Stimulated activated CD4-positive, alpha-beta T cell treated with anti-CD3 and anti-CD28 coated beads, Interleukin-12 subunit alpha, Interleukin-12 subunit beta, amount 100 ng/mL, for 4 hours (primary cell): ENCODE data around the gene NOS1.
A peak's percentile ranks its signal among the peaks of the same experiment; 100 is the strongest.
"Not testable (repeated sequence)": the region's sequence is repeated elsewhere in the genome, so short reads cannot be mapped to it uniquely, and the experiment has no call there.

Experiments used
- DNase-seq: peaks from one replicate; pipeline ENCODE4 v3.0.0-alpha.2; 2020

Gene NOS1

GRCh38 chr12:117255386-117255785 is 106.0 kb downstream of the NOS1 start:
- no peak for DNase-seq

DNA sequence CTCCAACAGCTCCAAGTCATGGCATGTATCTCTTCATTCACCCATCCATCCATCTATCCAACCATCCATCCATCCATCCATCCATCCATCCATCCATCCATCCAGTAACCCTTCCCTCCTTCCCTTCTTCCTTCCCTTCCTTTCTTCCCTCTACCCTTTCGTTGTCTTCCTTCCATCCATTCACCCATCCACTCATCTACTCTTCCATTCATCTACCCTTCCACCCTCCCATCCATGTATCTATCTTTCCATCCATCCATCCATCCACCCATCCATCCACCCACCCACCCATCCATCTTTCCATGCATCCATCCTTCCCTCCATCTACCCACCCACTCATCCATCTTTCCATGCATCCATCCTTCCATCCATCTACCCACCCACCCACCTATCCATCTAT is 117.9 kb downstream of the NOS1 start:
- DNase-seq = no peak

DNA sequence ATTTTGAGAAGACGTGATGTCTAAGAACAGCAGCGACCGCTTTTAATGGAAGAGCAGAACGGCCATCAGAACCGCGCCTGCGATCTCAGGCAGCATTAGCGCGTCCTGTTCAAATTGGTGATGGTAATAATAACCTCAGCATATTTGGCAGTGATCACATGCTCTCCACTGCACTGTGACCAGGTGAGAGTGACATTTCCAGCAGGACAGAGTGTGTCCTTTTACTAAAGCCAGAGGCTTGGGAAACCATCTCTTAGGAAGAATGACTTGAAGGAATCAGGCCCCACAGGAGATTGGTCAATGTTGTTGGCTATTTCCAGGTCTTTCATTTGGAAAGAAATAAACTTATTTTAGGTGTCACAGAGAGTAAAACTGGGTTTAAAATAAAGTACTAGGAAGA is 119.7 kb downstream of the NOS1 start:
- no peak for DNase-seq

- no peak for DNase-seq
Measured at GRCh38 chr12:117240081-117240755, 121.2 kb downstream of the NOS1 start.

- DNase-seq = peak; percentile 77
Measured at GRCh38 chr12:117236456-117237001, 124.9 kb downstream of the NOS1 start.

GRCh38 chr12:117235261-117235660 is 126.2 kb downstream of the NOS1 start:
- no peak for DNase-seq

DNA sequence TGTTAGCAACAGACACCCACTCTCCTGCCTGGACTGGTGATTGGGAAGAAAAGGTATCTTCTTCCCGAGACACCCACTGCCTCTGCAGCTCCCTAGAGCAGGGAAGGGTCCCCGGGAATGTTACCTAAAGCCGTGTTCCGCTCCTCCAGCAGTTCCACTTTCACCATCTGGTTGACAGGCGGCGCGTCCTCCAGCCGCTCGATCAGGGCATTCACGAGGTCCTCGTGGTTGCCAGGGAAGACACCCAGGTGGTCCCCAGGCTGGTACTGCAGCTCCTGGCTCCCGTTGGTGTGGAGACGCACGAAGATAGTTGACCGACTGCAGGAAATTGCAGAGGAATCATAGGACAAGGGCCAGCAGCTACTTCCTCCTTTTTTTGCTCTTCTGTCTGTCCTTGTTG is 127.0 kb downstream of the NOS1 start:
- no peak for DNase-seq

DNA sequence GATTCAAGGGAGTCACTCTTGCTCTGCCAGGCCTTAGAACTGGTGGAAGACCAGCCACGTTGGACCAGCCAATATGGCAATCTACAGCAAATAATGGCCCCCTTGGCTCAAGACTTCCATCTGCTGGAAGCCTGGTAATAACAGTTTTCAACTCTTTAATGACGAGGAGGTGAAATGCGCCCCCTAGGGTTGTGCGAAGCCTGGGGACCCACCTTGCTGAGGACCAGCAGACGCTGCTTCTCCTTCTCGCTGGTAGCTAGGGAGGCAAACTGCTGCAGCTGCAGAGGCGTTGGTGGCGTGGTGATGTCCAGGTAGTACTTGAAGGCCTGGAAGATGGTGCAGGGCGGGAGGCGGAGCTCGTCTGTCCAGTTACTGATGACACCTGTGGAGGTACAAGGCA is 129.7 kb downstream of the NOS1 start:
- DNase-seq = no peak

- no peak for DNase-seq
Measured at GRCh38 chr12:117228239-117228638, 133.2 kb downstream of the NOS1 start.

DNA sequence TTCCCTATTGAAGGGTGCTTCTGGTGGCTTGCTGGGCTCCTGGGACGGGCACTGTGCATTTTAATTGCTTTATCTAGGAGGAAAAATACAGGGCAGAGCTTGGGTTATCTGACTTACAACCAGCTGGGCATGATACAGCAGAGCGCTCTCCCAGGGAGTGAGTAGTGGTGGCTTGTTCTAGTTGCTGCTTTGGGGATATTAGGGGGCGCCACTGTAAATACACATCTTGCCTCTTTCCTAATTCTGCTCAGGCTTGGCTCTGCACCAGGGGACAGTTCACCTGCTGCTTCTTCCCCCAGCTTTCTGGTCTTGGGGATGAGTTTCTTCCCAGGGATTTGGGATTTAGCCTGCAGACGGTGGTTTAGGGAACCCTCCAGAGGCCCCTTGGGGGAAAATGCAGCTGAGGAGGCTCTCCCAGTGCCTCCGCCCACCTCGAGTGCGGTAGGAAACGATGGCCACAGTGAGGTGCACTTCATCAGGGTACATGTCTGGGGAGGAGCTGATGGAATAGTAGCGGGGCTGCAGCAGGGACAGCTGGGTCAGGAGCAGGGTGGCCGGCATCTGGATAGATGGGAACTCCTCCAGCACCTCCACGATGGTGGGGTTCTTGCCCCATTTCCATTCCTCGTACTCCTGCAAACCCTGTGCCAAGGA is 134.3 kb downstream of the NOS1 start:
- no peak for DNase-seq

- no peak for DNase-seq
Measured at GRCh38 chr12:117226505-117226904, 134.9 kb downstream of the NOS1 start.

DNA sequence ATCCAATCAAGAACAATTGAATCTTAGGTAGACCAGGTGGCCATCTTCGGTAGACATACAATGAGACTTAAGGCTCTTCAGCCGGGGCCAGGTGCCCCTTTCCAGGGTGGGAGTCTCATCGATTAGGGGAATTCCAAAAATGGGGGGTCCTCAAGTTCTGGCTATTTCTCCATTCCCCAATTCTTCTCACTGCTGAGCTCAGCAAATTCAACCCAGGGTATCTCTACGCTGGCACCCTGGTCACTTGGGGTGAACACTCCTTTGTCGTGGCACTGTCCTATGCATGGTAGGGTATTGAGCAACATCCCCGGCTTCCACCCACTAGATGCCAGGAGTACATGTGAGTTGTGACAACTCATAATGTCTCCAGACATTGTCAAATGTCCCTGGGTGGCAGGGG is 136.2 kb downstream of the NOS1 start:
- no peak for DNase-seq

GRCh38 chr12:117220947-117221346 is 140.5 kb downstream of the NOS1 start:
- DNase-seq = not testable (repeated sequence)

- no peak for DNase-seq
Measured at GRCh38 chr12:117218149-117218548, 143.3 kb downstream of the NOS1 start.

DNA sequence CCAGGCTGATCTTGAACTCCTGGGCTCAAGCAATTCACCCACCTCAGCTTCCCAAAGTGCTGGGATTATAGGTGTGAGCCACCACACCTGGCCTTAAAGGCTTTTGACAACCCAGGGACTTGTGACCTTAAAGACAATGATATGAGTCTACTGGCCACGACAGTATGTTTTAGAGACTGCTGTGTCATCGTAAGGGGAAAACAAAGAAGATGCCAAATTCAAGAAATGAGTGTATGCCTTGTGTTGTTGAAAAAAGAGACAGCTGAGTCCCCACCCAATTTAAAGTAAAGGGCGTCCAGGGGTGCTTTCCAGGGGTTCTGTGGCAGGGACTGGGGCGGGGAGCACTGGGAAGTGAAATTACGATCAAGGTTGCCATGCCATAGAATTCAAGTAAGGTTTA is 144.7 kb downstream of the NOS1 start:
- DNase-seq = no peak

- no peak for DNase-seq
Measured at GRCh38 chr12:117214797-117215196, 146.6 kb downstream of the NOS1 start.

DNA sequence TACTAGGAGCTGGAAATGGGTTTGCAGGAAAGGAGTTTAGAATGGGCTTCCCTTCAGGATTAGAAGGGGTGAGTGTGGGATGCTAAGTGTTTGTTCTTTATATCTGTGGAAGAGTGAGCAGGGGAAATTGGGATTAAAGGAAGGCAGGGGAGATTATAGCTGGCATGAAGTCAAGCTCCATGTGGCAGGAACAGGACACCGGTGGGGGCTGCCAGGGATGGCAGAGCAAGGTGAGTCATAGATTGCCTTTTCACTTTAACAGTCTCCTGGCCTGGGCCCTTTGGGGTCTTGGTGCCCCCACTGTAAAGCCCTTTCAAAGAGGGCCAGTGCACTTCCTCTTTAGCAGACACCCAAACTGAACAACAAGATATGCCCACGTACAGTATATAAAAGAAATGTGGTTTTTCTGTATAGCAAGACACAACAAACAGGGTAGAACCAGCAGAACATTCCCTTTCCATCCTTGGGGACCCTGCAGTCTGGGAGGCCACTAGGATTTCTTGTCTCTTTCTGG is 148.1 kb downstream of the NOS1 start:
- no peak for DNase-seq

GRCh38 chr12:117212563-117213190 is 148.7 kb downstream of the NOS1 start:
- peak; percentile 59 for DNase-seq

DNA sequence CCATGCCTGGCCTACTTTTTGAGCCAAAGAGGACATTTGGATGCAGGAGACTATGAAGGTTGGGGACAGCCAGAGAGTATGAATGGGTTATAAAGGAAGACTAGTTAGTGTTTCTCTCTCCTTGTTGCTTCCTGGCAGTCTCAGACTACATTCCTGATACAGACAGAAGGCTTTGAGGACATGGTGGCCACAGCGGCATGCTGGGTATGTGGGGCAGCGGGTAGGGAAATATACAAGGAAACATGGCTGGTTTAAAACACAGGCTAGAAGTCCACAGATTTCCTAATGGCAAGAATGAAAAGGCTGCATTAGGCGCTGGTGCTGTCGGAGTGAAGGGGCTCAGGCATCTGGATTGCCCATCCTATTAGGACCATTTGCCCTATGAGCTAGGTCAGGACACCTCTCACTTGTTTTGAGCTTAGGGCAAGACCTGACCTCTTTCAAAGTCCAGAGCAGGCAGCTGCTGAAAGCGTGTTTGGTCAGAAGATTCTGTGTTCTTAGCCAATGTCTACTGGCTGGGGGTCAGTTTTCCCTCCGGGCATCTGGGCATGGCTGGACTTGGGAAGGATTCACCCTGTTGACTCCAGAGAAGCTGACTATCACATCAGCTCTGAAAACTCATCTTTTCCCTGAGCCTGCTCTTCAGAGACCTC is 151.0 kb downstream of the NOS1 start:
- no peak for DNase-seq

- no peak for DNase-seq
Measured at GRCh38 chr12:117209626-117210025, 151.8 kb downstream of the NOS1 start.

- no peak for DNase-seq
Measured at GRCh38 chr12:117208811-117209455, 152.5 kb downstream of the NOS1 start.

DNA sequence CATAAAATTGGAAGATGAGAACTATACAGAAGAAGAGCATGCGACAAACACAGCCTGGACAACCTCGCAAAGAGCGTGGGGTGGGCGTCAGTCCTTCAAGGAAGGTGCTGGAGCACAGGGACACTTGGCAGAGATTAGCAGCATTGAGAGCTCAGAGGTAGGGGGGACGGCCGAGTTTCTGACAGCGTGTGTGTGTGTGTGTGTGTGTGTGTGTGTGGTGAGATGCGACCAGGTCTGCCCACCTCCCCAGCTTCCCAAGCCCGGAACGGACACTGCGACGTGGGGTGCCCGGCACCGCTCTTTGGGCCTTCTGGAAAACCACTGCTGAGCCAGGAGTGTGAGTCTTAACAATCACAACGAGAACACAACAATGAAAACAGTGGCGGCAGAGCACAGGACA is 153.2 kb downstream of the NOS1 start:
- no peak for DNase-seq

DNA sequence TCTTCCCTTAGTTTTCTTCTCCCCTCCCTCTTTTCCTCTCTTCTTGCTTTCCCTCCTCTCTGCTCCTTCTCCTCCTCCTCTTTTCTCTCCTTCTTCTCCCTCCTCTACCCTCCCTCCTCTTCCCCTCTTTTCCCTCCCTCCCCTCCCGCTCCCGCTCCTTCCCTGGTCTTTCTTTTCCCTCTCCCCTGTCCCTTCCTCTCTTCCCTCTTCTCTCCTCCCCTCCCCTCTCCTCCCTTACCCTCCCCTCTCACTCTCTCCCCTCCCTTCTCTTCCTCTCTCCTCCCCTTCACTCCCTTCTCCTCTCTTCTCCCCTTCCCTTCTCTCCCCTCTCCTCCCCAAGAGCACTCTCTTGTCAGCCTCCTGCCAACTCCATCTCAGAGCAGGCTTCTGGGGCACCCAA is 153.8 kb downstream of the NOS1 start:
- no peak for DNase-seq
